ENCODE measurements around the gene PTPRA. TPM values are rescaled to one million over a fixed set of nuclear protein-coding genes. Genes with fewer than 3 reads are reported as not detected.

Gene PTPRA
- total RNA-seq, 1 donor from 2014 or later: 50.1 TPM

GRCh38 chr20:3080939-3081388 lies 207.7 kb downstream of the PTPRA start:
- Histone ChIP-seq H3K27ac (ENCODE audit: low read depth, low read length) (no peak overlapping the region), H2AFZ (ENCODE audit: low read depth, low read length) (no peak overlapping the region), H3K79me2 (ENCODE audit: insufficient read depth, low read length) (no peaks in the 10 kb centered on the region), H3K9me3 (ENCODE audit: insufficient read depth, low read depth, low read length) (no peaks in the 10 kb centered on the region), H3K36me3 (ENCODE audit: insufficient read depth, low read length) (no peaks in the 10 kb centered on the region), H3K4me3 (ENCODE audit: insufficient read depth, low read depth, low read length) (no peak overlapping the region), H3K4me1 (ENCODE audit: insufficient read depth, low read length) (no peaks in the 10 kb centered on the region), H4K20me1 (ENCODE audit: insufficient read depth, low read length) (no peaks in the 10 kb centered on the region), H3K27me3 (ENCODE audit: insufficient read depth, low read length) (peaks cover 46% of the 10 kb centered on the region), H3K9ac (ENCODE audit: low read length) (no peak overlapping the region), H3K4me2 (ENCODE audit: low read length) (no peak overlapping the region)
- Mint-ChIP-seq H3K4me3 (ENCODE audit: unreplicated experiment) (no peak overlapping the region), H3K4me1 (ENCODE audit: low read depth, unreplicated experiment) (no peaks in the 10 kb centered on the region), H3K27ac (ENCODE audit: unreplicated experiment) (no peak overlapping the region), H3K27me3 (ENCODE audit: low read depth, unreplicated experiment) (peaks cover 43% of the 10 kb centered on the region), H3K9me3 (ENCODE audit: unreplicated experiment) (no peaks in the 10 kb centered on the region), H3K36me3 (ENCODE audit: low read depth, unreplicated experiment) (no peaks in the 10 kb centered on the region)
- DNase-seq (ENCODE audit: low read depth) (no peak), FAIRE-seq (no peak)
- TF ChIP-seq CTCF (IDR thresholded peaks at IDR 0.05; ENCODE audit: insufficient read depth, low read depth, low read length) (no peak), EZH2 (IDR thresholded peaks at IDR 0.05; ENCODE audit: insufficient read depth, low read length) (no peak)

GRCh38 chr20:3081641-3082040 lies 208.4 kb downstream of the PTPRA start:
- no peak for TF ChIP-seq EZH2 (IDR thresholded peaks at IDR 0.05; ENCODE audit: insufficient read depth, low read length)
- no peak for TF ChIP-seq CTCF (IDR thresholded peaks at IDR 0.05; ENCODE audit: insufficient read depth, low read depth, low read length)
- H3K4me3 ChIP-seq (ENCODE audit: insufficient read depth, low read depth, low read length): no peak overlapping the region
- H3K9me3 Mint-ChIP-seq (ENCODE audit: unreplicated experiment): no peaks in the 10 kb centered on the region
- H3K79me2 ChIP-seq (ENCODE audit: insufficient read depth, low read length): no peaks in the 10 kb centered on the region
- H2AFZ ChIP-seq (ENCODE audit: low read depth, low read length): no peak overlapping the region
- no peaks in the 10 kb centered on the region for H3K36me3 Mint-ChIP-seq (ENCODE audit: low read depth, unreplicated experiment)
- peaks cover 43% of the 10 kb centered on the region for H3K27me3 Mint-ChIP-seq (ENCODE audit: low read depth, unreplicated experiment)
- no peaks in the 10 kb centered on the region for H3K4me1 Mint-ChIP-seq (ENCODE audit: low read depth, unreplicated experiment)
- H3K9ac ChIP-seq (ENCODE audit: low read length): no peak overlapping the region
- H4K20me1 ChIP-seq (ENCODE audit: insufficient read depth, low read length): no peaks in the 10 kb centered on the region
- no peak overlapping the region for H3K4me3 Mint-ChIP-seq (ENCODE audit: unreplicated experiment)
- H3K4me1 ChIP-seq (ENCODE audit: insufficient read depth, low read length): no peaks in the 10 kb centered on the region
- no peaks in the 10 kb centered on the region for H3K36me3 ChIP-seq (ENCODE audit: insufficient read depth, low read length)
- H3K27ac ChIP-seq (ENCODE audit: low read depth, low read length): no peak overlapping the region
- peaks cover 46% of the 10 kb centered on the region for H3K27me3 ChIP-seq (ENCODE audit: insufficient read depth, low read length)
- no peak overlapping the region for H3K27ac Mint-ChIP-seq (ENCODE audit: unreplicated experiment)
- no peak overlapping the region for H3K4me2 ChIP-seq (ENCODE audit: low read length)
- DNase-seq (ENCODE audit: low read depth) (no peak), FAIRE-seq (no peak)
- H3K9me3 ChIP-seq (ENCODE audit: insufficient read depth, low read depth, low read length): no peaks in the 10 kb centered on the region

- Mint-ChIP-seq H3K4me3 (ENCODE audit: unreplicated experiment) (no peak overlapping the region), H3K9me3 (ENCODE audit: unreplicated experiment) (no peaks in the 10 kb centered on the region), H3K27ac (ENCODE audit: unreplicated experiment) (no peak overlapping the region), H3K4me1 (ENCODE audit: low read depth, unreplicated experiment) (no peaks in the 10 kb centered on the region), H3K36me3 (ENCODE audit: low read depth, unreplicated experiment) (no peaks in the 10 kb centered on the region), H3K27me3 (ENCODE audit: low read depth, unreplicated experiment) (peaks cover 43% of the 10 kb centered on the region)
- H2AFZ ChIP-seq (ENCODE audit: low read depth, low read length): peak overlapping the region; percentile 60
- H3K4me2 ChIP-seq (ENCODE audit: low read length): peak overlapping the region; percentile 52
- DNase-seq (ENCODE audit: low read depth) (no peak), FAIRE-seq (no peak)
- H3K9ac ChIP-seq (ENCODE audit: low read length): no peak overlapping the region
- no peaks in the 10 kb centered on the region for H3K79me2 ChIP-seq (ENCODE audit: insufficient read depth, low read length)
- TF ChIP-seq CTCF (IDR thresholded peaks at IDR 0.05; ENCODE audit: insufficient read depth, low read depth, low read length) (no peak), EZH2 (IDR thresholded peaks at IDR 0.05; ENCODE audit: insufficient read depth, low read length) (peak; percentile 80)
- no peak overlapping the region for H3K27ac ChIP-seq (ENCODE audit: low read depth, low read length)
- no peaks in the 10 kb centered on the region for H3K9me3 ChIP-seq (ENCODE audit: insufficient read depth, low read depth, low read length)
- no peaks in the 10 kb centered on the region for H3K4me1 ChIP-seq (ENCODE audit: insufficient read depth, low read length)
- no peaks in the 10 kb centered on the region for H3K36me3 ChIP-seq (ENCODE audit: insufficient read depth, low read length)
- H3K4me3 ChIP-seq (ENCODE audit: insufficient read depth, low read depth, low read length): no peak overlapping the region
- H3K27me3 ChIP-seq (ENCODE audit: insufficient read depth, low read length): peaks cover 46% of the 10 kb centered on the region
- no peaks in the 10 kb centered on the region for H4K20me1 ChIP-seq (ENCODE audit: insufficient read depth, low read length)
Observed at GRCh38 chr20:3082306-3082951, 209.1 kb downstream of the PTPRA start.

Data from astrocyte (in vitro differentiated cells and primary cell).